GM12878 (cell line): ENCODE data around the gene EMP3. TPM values are rescaled to one million over a fixed set of nuclear protein-coding genes. Genes with fewer than 3 reads are reported as not detected.
A peak's percentile ranks its signal among the peaks of the same experiment; 100 is the strongest.

ENCODE experiments used
- BMI1 ChIP-seq: fragments of 450-650 bp; IDR thresholded peaks from 2 replicates; pipeline ENCODE4 v1.6.1; 2016; ENCODE audit warnings: mild to moderate bottlenecking, moderate library complexity, borderline replicate concordance
- CHD2 ChIP-seq: IDR thresholded peaks from 2 replicates; pipeline ENCODE4 v1.6.1; 2011; ENCODE audit warnings: low read depth, low read length, improper control_type of control experiment, borderline replicate concordance
- CREB1 ChIP-seq: IDR thresholded peaks from 2 replicates; pipeline ENCODE4 v1.6.1; 2012; ENCODE audit warnings: low read depth, mild to moderate bottlenecking, inconsistent platforms
- CREM ChIP-seq: IDR thresholded peaks from 2 replicates; pipeline ENCODE4 v1.6.1; 2014; ENCODE audit warnings: antibody characterized with exemption, low read depth
- DPF2 ChIP-seq: fragments of 450-650 bp; IDR thresholded peaks from 2 replicates; pipeline ENCODE4 v1.6.1; 2017; ENCODE audit warnings: mild to moderate bottlenecking
- EGR1 ChIP-seq, 2 experiments: IDR thresholded peaks; 1 replicate in 1 of 2; 2 replicates in 1 of 2; pipeline ENCODE4 v1.6.1; 2011 to 2012; ENCODE audit warnings: low read depth in 2 of 2, low read length in 2 of 2, borderline replicate concordance in 1 of 2, mild to moderate bottlenecking in 1 of 2, moderate library complexity in 1 of 2
- ELK1 ChIP-seq: IDR thresholded peaks from 2 replicates; pipeline ENCODE4 v1.6.1; 2012; ENCODE audit warnings: low read depth, low read length, improper control_type of control experiment
- ESRRA ChIP-seq: IDR thresholded peaks from 2 replicates; pipeline ENCODE4 v1.6.1; 2012; ENCODE audit warnings: mild to moderate bottlenecking, low read length, improper control_type of control experiment
- GATAD2B ChIP-seq: fragments of 450-650 bp; conservative IDR thresholded peaks from 2 replicates; pipeline ENCODE4 v1.6.1; 2017; ENCODE audit warnings: low read depth, mild to moderate bottlenecking, moderate library complexity
- HCFC1 ChIP-seq: fragments of 150-350 bp; IDR thresholded peaks from 2 replicates; pipeline ENCODE4 v1.6.1; 2014; ENCODE audit warnings: low read length
- IKZF2 ChIP-seq, 2 experiments: fragments of 450-650 bp; IDR thresholded peaks; 2 replicates each; pipeline ENCODE4 v1.6.1; 2017; ENCODE audit warnings: mild to moderate bottlenecking in 2 of 2, moderate library complexity in 2 of 2
- KLF5 ChIP-seq: fragments of 450-650 bp; IDR thresholded peaks from 2 replicates; pipeline ENCODE4 v1.6.1; 2014; ENCODE audit warnings: mild to moderate bottlenecking; ENCODE audit not compliant: partially characterized antibody
- MEF2A ChIP-seq: IDR thresholded peaks from 2 replicates; pipeline ENCODE4 v1.6.1; 2011; ENCODE audit warnings: low read depth, mild to moderate bottlenecking, low read length, moderate library complexity; ENCODE audit not compliant: insufficient read depth
- MEF2B ChIP-seq: fragments of 450-650 bp; IDR thresholded peaks from 2 replicates; pipeline ENCODE4 v1.6.1; 2018; ENCODE audit warnings: mild to moderate bottlenecking, moderate library complexity; ENCODE audit not compliant: partially characterized antibody, poor library complexity, severe bottlenecking
- MTA2 ChIP-seq: fragments of 450-650 bp; IDR thresholded peaks from 2 replicates; pipeline ENCODE4 v1.6.1; 2016; ENCODE audit warnings: low read depth, mild to moderate bottlenecking, moderate library complexity
- MXI1 ChIP-seq: fragments of 150-350 bp; IDR thresholded peaks from 2 replicates; pipeline ENCODE4 v1.6.1; 2011; ENCODE audit warnings: low read depth, mild to moderate bottlenecking, inconsistent platforms, low read length, improper control_type of control experiment
- MYB ChIP-seq: fragments of 150-350 bp; IDR thresholded peaks from 2 replicates; pipeline ENCODE4 v1.6.1; 2014; ENCODE audit warnings: mild to moderate bottlenecking, low read depth, low read length, borderline replicate concordance
- PAX8 ChIP-seq: fragments of 450-650 bp; IDR thresholded peaks from 2 replicates; pipeline ENCODE4 v1.6.1; 2017; ENCODE audit warnings: mild to moderate bottlenecking, moderate library complexity
- POLR2A ChIP-seq: IDR thresholded peaks from 2 replicates; pipeline ENCODE4 v1.6.1; 2011; ENCODE audit warnings: low read depth, mild to moderate bottlenecking, low read length
- RAD51 ChIP-seq: fragments of 450-650 bp; IDR thresholded peaks from 2 replicates; pipeline ENCODE4 v1.6.1; 2016; ENCODE audit warnings: moderate library complexity, mild to moderate bottlenecking, inconsistent platforms
- RB1 ChIP-seq: fragments of 450-650 bp; formaldehyde crosslinking; IDR thresholded peaks from 2 replicates; pipeline ENCODE4 v1.6.1; 2017; ENCODE audit warnings: mild to moderate bottlenecking, borderline replicate concordance
- RELA ChIP-seq: fragments of 450-650 bp; IDR thresholded peaks from 2 replicates; pipeline ENCODE4 v1.8.0; 2014; ENCODE audit warnings: borderline replicate concordance; ENCODE audit not compliant: partially characterized antibody
- RFX5 ChIP-seq: IDR thresholded peaks from 2 replicates; pipeline ENCODE4 v1.6.1; 2011; ENCODE audit warnings: low read depth, low read length, improper control_type of control experiment
- SMARCA5 ChIP-seq: fragments of 450-650 bp; IDR thresholded peaks from 2 replicates; pipeline ENCODE4 v1.6.1; 2017; ENCODE audit warnings: mild to moderate bottlenecking
- SUZ12 ChIP-seq: fragments of 200-600 bp; sonication (generic); IDR thresholded peaks from one replicate; pipeline ENCODE4 v1.6.1; 2018; ENCODE audit warnings: antibody characterized with exemption, mild to moderate bottlenecking; ENCODE audit not compliant: unreplicated experiment
- TARDBP ChIP-seq: IDR thresholded peaks from 2 replicates; pipeline ENCODE4 v1.6.1; 2016; ENCODE audit warnings: borderline replicate concordance
- TCF12 ChIP-seq: IDR thresholded peaks from 2 replicates; pipeline ENCODE4 v1.6.1; 2011; ENCODE audit warnings: low read depth, mild to moderate bottlenecking, low read length
- YY1 ChIP-seq: IDR thresholded peaks from 2 replicates; pipeline ENCODE4 v1.6.1; 2011; ENCODE audit warnings: low read depth, mild to moderate bottlenecking, low read length
- ZNF592 ChIP-seq: fragments of 450-650 bp; IDR thresholded peaks from 2 replicates; pipeline ENCODE4 v1.6.1; 2017; ENCODE audit warnings: mild to moderate bottlenecking, moderate library complexity
- polyA plus RNA-seq, 11 experiments: library from polyadenylated mRNA; depleted of rRNA in 4 of 11; unstranded in 6 of 11; stranded (reverse) in 5 of 11; fragments of >200 nt; fragmentation: Nextera tagmentation in 4 of 11; fragmentation: Illumina TruSeq in 1 of 11; extraction: Ambion mirVana in 4 of 11; extraction: Trizol in 1 of 11; gene quantifications; 1 replicate in 1 of 11; 2 replicates in 10 of 11; pipeline versions ENCODE4 v1.2.1 to v1.2.3, GENCODE V29; 2011 to 2016; ENCODE audit warnings: inconsistent platforms in 2 of 11, missing spikeins in 2 of 11, low read depth in 1 of 11
- total RNA-seq, 4 experiments: library from RNA; depleted of rRNA in 3 of 4; stranded (reverse); fragments of >200 nt in 3 of 4; fragmentation: Illumina TruSeq in 1 of 4; extraction: Trizol in 1 of 4; gene quantifications; 2 replicates each; pipeline versions ENCODE4 v1.2.1 to v1.2.3, GENCODE V29; 2013 to 2021

EMP3 gene
- total and polyA plus RNA-seq, 10 of the 15 experiments (the other 5 are each of a cell fraction or from before 2014, with no cell fraction given): 53.2 to 224 (median 134) TPM

DNA sequence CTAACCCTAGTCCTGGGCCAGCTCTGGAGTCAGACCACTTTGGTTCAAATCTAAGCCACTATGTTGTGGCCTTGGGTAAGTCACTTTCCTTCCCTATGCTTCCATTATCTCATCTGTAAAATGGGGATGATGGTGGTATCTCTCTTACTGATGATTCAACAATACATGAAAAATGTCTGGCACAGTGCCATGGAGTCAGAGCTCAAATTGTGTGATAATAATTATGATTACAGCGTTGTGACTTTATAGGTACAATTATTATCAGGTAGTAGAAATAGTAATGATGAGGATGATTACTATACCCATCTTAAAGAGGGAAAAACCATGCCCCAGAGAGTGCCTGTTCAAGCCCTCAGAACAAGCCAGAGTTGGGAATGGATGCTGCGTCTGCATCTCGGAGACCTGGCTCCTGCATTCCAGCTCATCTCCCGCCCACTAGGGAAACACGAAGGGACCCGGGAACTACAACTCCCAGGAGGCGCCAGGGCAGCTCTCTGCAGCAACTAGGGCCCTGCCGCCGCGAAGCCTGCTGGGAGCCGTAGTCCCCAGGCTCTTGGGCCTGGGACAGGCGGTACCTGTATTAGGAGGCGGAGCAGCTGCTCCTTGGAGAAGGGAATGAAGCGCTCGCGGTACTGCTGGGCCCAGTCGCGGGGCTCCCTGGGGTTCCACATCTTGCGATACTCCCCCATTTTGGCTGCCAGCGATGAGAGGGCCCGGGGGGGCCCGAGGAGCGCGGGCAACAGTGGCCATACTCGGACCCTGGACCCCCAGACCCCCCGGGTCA, 37.6 kb downstream of the EMP3 start (continued):
- TF ChIP-seq PAX8 (no peak), YY1 (peak; percentile 69), CREB1 (peak; percentile 68), RELA (peak; percentile 67), GATAD2B (no peak; the same call in 1 of the 2 replicates), EGR1 (IDR thresholded peaks at IDR 0.05; ENCODE audit: borderline replicate concordance in 1 of 2, low read depth in 2 of 2, low read length in 2 of 2) (no peak), IKZF2 (IDR thresholded peaks at IDR 0.05) (0 out of 4 replicates have a peak, but pooled peaks have one; percentile 29 to 38), TARDBP (peak; percentile 92), MYB (0 out of 2 replicates have a peak, but pooled peaks have one; percentile 17), MEF2B (no peak), DPF2 (0 out of 2 replicates have a peak, but pooled peaks have one; percentile 31), RAD51 (no peak), MEF2A (no peak), POLR2A (no peak), CREM (peak; percentile 84; the same call in 1 of the 2 replicates), BMI1 (no peak), ESRRA (no peak), SUZ12 (peak; percentile 79), KLF5 (no peak), MTA2 (no peak), TCF12 (0 out of 2 replicates have a peak, but pooled peaks have one; percentile 34), RFX5 (no peak), SMARCA5 (no peak), MXI1 (peak; percentile 27; the same call in 1 of the 2 replicates), CHD2 (peak; percentile 62; the same call in 1 of the 2 replicates), ELK1 (0 out of 2 replicates have a peak, but pooled peaks have one; percentile 10), RB1 (peak; percentile 58; the same call in 1 of the 2 replicates), HCFC1 (peak; percentile 99), ZNF592 (no peak)
